NK-92 (cell line): ENCODE data around the gene PCGF6.
"Not testable (repeated sequence)": the region's sequence is repeated elsewhere in the genome, so short reads cannot be mapped to it uniquely, and the experiment has no call there.

ENCODE experiments used
- DNase-seq: peaks from one replicate; lab custom pipeline; 2025; ENCODE audit not compliant: unreplicated experiment; lab: John Stamatoyannopoulos, UW

PCGF6 gene

GRCh38 chr10:103350517-103351260 is at the start of gene PCGF6:
TSS of gene PCGF6 (minus strand) at chr10:103351140. CDS start at chr10:103351066, 74 bp downstream.
- no peak for DNase-seq

- DNase-seq, result no peak
Measured at GRCh38 chr10:103397191-103397825, 46.4 kb upstream of the PCGF6 start.

- DNase-seq, result no peak
Measured at GRCh38 chr10:103396789-103397087, 45.8 kb upstream of the PCGF6 start.

- peak; percentile 70 for DNase-seq
Measured at GRCh38 chr10:103396067-103396788, 45.3 kb upstream of the PCGF6 start, which contains the start of the genes ATP5MK and PDCD11. TSS of gene ATP5MK (minus strand) at chr10:103396475. CDS start at chr10:103392457, 4,018 bp downstream. TSS of gene PDCD11 (plus strand) at chr10:103396626. CDS start at chr10:103398427, 1,801 bp downstream.

- DNase-seq, result no peak
Measured at GRCh38 chr10:103395754-103396066, 44.8 kb upstream of the PCGF6 start.

- no peak for DNase-seq
Measured at GRCh38 chr10:103394180-103394579, 43.2 kb upstream of the PCGF6 start.

GRCh38 chr10:103382769-103383168 is 31.8 kb upstream of the PCGF6 start:
- no peak for DNase-seq

- no peak for DNase-seq
Measured at GRCh38 chr10:103374263-103374662, 23.3 kb upstream of the PCGF6 start.

- DNase-seq, result no peak
Measured at GRCh38 chr10:103373544-103373943, 22.6 kb upstream of the PCGF6 start.

- DNase-seq, result peak; percentile 7
Measured at GRCh38 chr10:103367782-103368518, 17.0 kb upstream of the PCGF6 start, which contains the start of gene TAF5. TSS of gene TAF5 (plus strand) at chr10:103367976. CDS start at chr10:103367990, 14 bp downstream.

- DNase-seq, result no peak
Measured at GRCh38 chr10:103367379-103367781, 16.4 kb upstream of the PCGF6 start.

- DNase-seq, result not testable (repeated sequence)
Measured at GRCh38 chr10:103360791-103361190, 9.9 kb upstream of the PCGF6 start.

GRCh38 chr10:103359493-103359892 is 8.6 kb upstream of the PCGF6 start:
- not testable (repeated sequence) for DNase-seq

GRCh38 chr10:103355906-103356599 is 5.1 kb upstream of the PCGF6 start:
- DNase-seq, result no peak

- not testable (repeated sequence) for DNase-seq
Measured at GRCh38 chr10:103354567-103354966, 3.6 kb upstream of the PCGF6 start.

- no peak for DNase-seq
Measured at GRCh38 chr10:103353281-103353680, 2.3 kb upstream of the PCGF6 start.

GRCh38 chr10:103350175-103350516 is 794 bp downstream of the PCGF6 start:
- no peak for DNase-seq

GRCh38 chr10:103336370-103336769 is 14.6 kb downstream of the PCGF6 start:
- no peak for DNase-seq

GRCh38 chr10:103334567-103334966 is 16.4 kb downstream of the PCGF6 start:
- DNase-seq, result no peak

- DNase-seq, result no peak
Measured at GRCh38 chr10:103333934-103334520, 16.9 kb downstream of the PCGF6 start.
